Epithelial cell of prostate (primary cell): ENCODE results near the gene RNF183.
"Not testable (repeated sequence)": the region's sequence is repeated elsewhere in the genome, so short reads cannot be mapped to it uniquely, and the experiment has no call there.

Experiments
- DNase-seq: peaks from one replicate; pipeline ENCODE4 v3.0.0-alpha.2; 2011; ENCODE audit warnings: low read depth, low spot score
- H3K27ac ChIP-seq: fragments of 450-650 bp; 2 replicates; pipeline ENCODE4 v1.5.1; 2017; ENCODE audit warnings: mild to moderate bottlenecking

The RNF183 gene

GRCh38 chr9:113278840-113279239, 24.3 kb downstream of the RNF183 start:
- H3K27ac ChIP-seq, result no peak overlapping the region
- no peak for DNase-seq

- peak; percentile 92 for DNase-seq
- H3K27ac ChIP-seq, result peak within 1 kb of the TSS; percentile 74
These were observed 27.7 kb downstream of the RNF183 start, which contains the start of the genes CDC26 and PRPF4 for GRCh38 chr9:113275157-113276131. CDC26 (minus strand) TSS chr9:113275572; CDS start chr9:113272507, 3,065 bp downstream. PRPF4 (plus strand) TSS chr9:113275658; CDS start chr9:113275744, 86 bp downstream.

DNA sequence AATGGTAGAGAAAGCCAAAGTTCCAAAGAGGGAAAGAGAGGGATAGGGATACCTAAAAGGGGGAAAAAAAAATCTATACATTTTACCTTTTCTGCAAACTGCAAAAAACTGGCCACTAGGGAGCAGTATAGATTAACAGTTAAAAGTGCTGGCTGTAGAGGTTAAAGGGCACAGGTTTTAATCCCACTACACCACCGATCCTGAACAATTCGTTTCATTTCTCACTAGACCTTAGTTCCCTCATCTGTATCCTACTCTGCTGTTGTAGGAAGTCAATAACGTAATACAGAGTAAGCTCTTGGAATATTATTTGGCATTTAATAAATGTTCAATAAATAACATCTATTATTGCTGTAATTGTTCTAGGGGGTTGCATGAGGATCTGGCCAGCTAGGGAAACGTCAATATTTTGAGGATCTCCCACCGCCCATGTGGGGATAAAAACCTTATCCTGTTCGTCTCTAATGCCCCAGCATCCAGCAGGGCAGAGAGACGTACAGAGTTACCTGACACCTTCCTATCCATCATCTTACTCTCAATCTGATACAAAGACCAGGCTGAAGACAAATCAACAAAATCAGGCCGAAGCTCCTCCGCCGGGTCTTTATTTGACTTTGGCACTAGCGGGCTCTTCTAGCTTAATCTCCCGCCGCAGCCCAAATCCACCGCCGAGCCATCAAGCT, 28.6 kb downstream of the RNF183 start:
- H3K27ac ChIP-seq, result peak overlapping the region; percentile 74
- DNase-seq, result no peak

DNA sequence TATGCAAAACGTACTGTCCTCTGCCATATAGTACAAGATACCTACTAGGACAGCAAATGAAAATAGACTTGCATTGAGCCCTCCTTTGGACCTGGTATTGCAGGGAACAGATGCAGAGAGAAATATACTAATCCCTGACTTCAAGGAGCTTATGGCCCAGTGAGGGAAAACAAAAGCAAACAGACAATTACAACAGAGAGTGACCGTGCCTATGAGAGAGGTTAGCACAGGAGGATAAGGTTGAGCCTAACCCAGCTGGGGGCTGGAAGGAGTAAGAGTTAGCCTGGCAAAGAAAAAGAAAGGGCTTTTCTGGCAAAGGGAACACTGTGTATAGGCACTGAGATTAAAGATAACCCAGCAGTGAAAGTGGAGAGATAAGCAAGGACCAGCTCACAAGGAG, 33.3 kb downstream of the RNF183 start:
- H3K27ac ChIP-seq, result no peak overlapping the region
- no peak for DNase-seq

- no peak for DNase-seq
- H3K27ac ChIP-seq, result no peak overlapping the region
These were observed 33.8 kb downstream of the RNF183 start for GRCh38 chr9:113269355-113269754.

DNA sequence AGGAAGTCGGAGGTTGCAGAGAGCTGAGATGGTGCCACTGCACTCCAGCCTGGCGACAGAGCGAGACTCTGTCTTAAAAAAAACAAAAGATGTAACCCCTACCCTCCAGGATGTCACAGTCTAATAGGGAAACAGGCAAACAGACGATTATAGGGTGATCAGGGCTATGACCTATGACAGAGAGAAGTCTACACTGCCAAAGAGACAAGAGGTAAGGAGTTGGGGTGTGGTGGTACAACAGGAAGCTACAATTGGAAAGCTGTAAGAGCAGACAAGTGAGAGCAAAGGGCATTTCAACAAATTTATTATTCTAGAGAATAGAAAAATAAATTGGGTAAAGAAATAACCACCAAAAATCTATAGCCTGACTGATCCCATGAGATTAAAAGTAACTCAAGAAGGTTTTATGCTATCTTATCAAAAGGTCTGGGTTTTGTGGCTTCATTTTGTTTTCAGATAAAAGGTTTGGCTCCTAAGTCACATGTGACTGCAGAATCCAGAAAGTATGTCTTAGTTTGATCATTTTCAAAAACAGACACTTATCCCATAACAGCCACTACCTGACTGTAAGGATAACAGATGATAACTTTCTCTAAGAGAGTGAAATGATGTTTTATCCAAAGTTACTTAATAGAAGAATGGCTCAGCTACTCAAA, 35.1 kb downstream of the RNF183 start:
- no peak overlapping the region for H3K27ac ChIP-seq
- no peak for DNase-seq

- DNase-seq, result no peak
These were observed 37.0 kb downstream of the RNF183 start for GRCh38 chr9:113266174-113266573.

DNA sequence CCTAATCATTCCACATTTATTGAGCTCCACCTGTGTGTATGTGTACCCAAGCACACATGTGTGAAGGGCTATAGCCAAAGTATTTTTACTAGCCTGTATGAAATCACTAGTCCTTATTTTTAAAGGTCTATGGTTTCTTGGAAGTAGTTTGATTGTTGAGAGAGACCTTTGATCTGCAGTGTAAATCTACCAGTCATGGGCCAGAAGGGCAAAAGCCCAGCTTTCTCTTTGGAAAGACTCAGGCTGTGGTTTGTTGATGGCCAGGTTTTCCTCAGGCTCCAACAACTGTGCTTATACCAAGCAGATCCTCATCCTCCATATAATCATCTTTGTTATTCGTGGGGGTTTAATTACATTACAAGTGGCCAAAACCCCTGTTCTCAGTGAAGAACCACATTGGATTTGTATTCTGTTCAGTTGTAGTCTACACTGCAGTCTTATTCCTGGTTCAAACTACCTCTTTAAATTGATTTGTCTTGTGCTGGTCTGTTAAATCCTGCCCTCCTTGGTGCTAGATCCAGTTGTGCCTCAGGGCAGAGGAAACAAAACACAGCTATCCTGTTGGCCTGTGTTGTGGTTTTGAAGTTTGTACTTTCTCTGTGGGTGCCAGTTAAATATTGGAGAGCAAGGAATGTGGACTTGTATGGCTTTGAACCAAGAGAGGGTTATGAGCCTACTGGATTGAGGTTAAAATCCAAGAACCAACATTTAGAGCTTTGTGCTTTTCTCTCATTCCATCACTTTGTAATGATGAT, 41.1 kb downstream of the RNF183 start:
- no peak overlapping the region for H3K27ac ChIP-seq
- no peak for DNase-seq

More at GRCh38 chr9:113266174-113266573, 37.0 kb downstream of the RNF183 start:
- no peak overlapping the region for H3K27ac ChIP-seq

DNA sequence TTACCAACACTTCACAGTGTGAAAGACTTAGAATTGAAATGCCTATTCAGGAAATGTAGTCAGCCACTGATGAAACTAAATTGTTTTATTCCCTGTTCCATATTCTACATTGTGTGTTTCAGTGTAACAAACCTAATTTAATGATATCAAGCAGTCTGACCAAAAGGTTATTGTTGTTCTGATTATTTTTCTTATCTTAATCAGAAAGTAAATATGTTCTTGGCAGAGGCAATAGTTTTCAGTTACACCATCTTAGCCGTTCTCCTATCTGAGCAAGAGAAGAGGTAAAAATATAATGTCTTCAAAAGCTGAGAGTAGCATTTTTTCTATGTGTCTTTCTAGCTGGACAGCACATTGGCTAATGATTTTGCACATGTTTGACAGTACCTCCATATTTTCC, 44.9 kb downstream of the RNF183 start:
- no peak for DNase-seq
- no peak overlapping the region for H3K27ac ChIP-seq

DNA sequence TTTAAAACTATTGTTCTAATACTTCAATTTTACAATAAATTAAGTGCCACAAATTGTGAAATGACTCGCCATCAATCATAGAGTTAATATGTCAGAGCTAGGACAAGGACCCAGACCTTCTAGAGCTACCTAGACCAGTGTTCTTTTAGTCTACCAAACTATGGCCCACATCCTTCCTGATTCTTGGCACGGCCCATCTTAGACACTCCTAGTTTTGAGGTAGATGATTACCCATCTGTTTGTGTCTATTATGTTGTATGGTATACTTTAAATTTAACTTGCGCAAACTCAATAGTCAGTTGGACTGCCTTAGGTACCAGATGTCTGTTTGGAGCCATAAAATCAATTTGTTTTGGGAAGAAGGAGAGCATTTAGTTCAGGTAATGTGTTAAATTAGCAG, 45.3 kb downstream of the RNF183 start:
- no peak overlapping the region for H3K27ac ChIP-seq
- no peak for DNase-seq

- DNase-seq, result no peak
- no peak overlapping the region for H3K27ac ChIP-seq
These were observed 47.7 kb downstream of the RNF183 start for GRCh38 chr9:113255438-113255837.

DNA sequence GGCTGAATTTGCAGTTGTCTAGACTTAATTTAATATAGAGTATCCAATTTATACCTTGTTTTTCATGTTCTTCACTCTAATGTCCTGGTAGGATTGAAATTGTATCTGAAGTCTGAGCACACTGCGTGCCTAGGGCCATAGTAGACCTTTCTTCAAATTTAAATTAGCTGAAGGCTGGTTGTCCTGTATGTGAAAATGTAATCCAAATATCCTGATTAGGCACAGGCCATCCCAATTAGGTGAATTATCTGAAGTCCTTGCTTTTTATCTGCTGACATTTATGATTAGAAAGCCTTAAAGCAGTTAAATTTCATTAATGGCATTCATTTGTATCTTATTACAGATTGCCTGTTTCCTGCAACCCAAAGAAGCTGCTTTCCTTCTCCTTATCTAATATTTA, 48.2 kb downstream of the RNF183 start:
- no peak for DNase-seq
- H3K27ac ChIP-seq, result no peak overlapping the region

GRCh38 chr9:113250807-113251206, 52.4 kb downstream of the RNF183 start:
- DNase-seq, result no peak
- no peak overlapping the region for H3K27ac ChIP-seq

GRCh38 chr9:113249661-113250060, 53.5 kb downstream of the RNF183 start:
- not testable (repeated sequence) for DNase-seq, H3K27ac ChIP-seq

DNA sequence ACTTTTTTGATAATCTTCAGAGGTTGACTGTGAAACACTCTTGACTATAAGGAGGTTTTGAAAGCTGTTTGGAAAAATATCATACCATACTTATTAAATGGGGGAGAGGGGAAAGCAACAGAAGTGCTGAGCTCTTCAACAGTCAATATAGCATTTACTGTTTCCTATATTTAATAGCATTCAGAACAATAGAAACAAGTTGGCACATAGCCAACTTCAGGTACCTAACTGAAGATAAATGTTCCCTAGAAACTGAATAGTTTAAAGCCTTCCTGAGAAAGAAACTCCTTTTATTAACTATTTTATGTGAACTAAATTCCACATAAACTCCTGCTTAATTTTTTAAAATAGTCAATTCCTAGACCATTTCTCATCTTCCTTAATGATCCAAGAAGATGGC, 55.5 kb downstream of the RNF183 start:
- no peak overlapping the region for H3K27ac ChIP-seq
- no peak for DNase-seq
